ENCODE measurements around the gene KLRB1.
"Not testable (repeated sequence)": the region's sequence is repeated elsewhere in the genome, so short reads cannot be mapped to it uniquely, and the experiment has no call there.

Gene KLRB1

GRCh38 chr12:9590441-9590840 lies 17.3 kb downstream of the KLRB1 start:
- WGBS, 2 donors (ENCODE audit: extremely low coverage in 2 of 2, insufficient read length in 2 of 2, insufficient replicate concordance in 1 of 2) = no CpG with 5 or more reads among the region's 2 CpGs
- H3K18ac ChIP-seq (ENCODE audit: low read length) = no peak overlapping the region
- no peak overlapping the region for H2BK15ac ChIP-seq (ENCODE audit: low read length)
- no peaks in the 10 kb centered on the region for H3K27me3 ChIP-seq (ENCODE audit: control insufficient read depth in 3 of 3, insufficient read depth in 3 of 3, low read depth in 1 of 3, low read length in 3 of 3)
- no peak overlapping the region for H2BK120ac ChIP-seq (ENCODE audit: low read depth, low read length)
- no peak overlapping the region for H2AFZ ChIP-seq (ENCODE audit: low read length)
- no peak overlapping the region for H4K91ac ChIP-seq (ENCODE audit: low read depth, low read length, poor library complexity)
- no peak for DNase-seq (ENCODE audit: low spot score)
- H3K14ac ChIP-seq (ENCODE audit: low read length) = no peak overlapping the region
- no peak overlapping the region for H2AK5ac ChIP-seq (ENCODE audit: low read depth, low read length)
- H2BK5ac ChIP-seq (ENCODE audit: low read length) = no peak overlapping the region
- H3K27ac ChIP-seq (replicated peaks; ENCODE audit: low read length) = no peak overlapping the region
- no peaks in the 10 kb centered on the region for H3K9me3 ChIP-seq (replicated peaks in 1 of 2; ENCODE audit: control insufficient read depth in 2 of 2, insufficient read depth in 1 of 2, low read depth in 1 of 2, low read length in 2 of 2)
- no peak overlapping the region for H4K8ac ChIP-seq (ENCODE audit: low read depth, low read length)
- H3K9ac ChIP-seq (ENCODE audit: low read depth, low read length, poor library complexity) = no peak overlapping the region
- H3K4me1 ChIP-seq (ENCODE audit: control insufficient read depth in 2 of 2, insufficient read depth in 1 of 2, low read depth in 1 of 2, low read length in 2 of 2) = no peaks in the 10 kb centered on the region
- H3K4me2 ChIP-seq (ENCODE audit: insufficient read depth, low read length, poor library complexity, severe bottlenecking) = no peak overlapping the region
- no peaks in the 10 kb centered on the region for H3K79me1 ChIP-seq (ENCODE audit: low read depth, low read length)
- no peak overlapping the region for H3K4ac ChIP-seq (ENCODE audit: low read length)
- no peak overlapping the region for H3K4me3 ChIP-seq (ENCODE audit: low read length in 2 of 2)
- H3K36me3 ChIP-seq (replicated peaks in 1 of 2; ENCODE audit: control insufficient read depth in 2 of 2, insufficient read depth in 2 of 2, low read length in 2 of 2) = no peaks in the 10 kb centered on the region
- H3K23ac ChIP-seq (ENCODE audit: low read depth, low read length, poor library complexity) = no peak overlapping the region
- no peak overlapping the region for H2BK12ac ChIP-seq (ENCODE audit: low read length)

DNA sequence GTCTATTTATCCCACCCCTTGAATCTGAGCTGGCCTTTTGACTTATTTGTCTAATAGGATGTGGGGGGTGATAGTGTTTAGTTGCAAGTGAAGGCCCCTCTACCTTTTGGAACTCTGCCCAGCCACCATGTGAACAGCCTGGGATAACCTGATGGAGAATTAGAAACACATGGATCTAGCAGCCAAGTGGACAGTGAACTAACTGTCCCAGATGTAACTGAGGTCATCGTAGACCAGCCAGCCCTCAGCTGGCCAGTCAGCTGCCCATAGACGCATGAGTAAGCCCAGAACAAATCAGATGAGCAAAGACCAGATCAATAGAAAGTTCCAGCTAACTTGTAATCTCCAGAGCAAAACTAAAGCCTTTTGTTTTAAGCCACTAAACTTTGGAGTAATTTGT lies 19.0 kb downstream of the KLRB1 start:
- Histone ChIP-seq H3K79me1 (ENCODE audit: low read depth, low read length) (no peaks in the 10 kb centered on the region), H2AK5ac (ENCODE audit: low read depth, low read length) (no peak overlapping the region), H3K4me1 (ENCODE audit: control insufficient read depth in 2 of 2, insufficient read depth in 1 of 2, low read depth in 1 of 2, low read length in 2 of 2) (no peaks in the 10 kb centered on the region), H3K4me3 (ENCODE audit: low read length in 2 of 2) (no peak overlapping the region), H3K23ac (ENCODE audit: low read depth, low read length, poor library complexity) (no peak overlapping the region), H3K9ac (ENCODE audit: low read depth, low read length, poor library complexity) (no peak overlapping the region), H2BK15ac (ENCODE audit: low read length) (no peak overlapping the region), H3K27ac (replicated peaks; ENCODE audit: low read length) (no peak overlapping the region), H3K4me2 (ENCODE audit: insufficient read depth, low read length, poor library complexity, severe bottlenecking) (no peak overlapping the region), H2BK120ac (ENCODE audit: low read depth, low read length) (no peak overlapping the region), H3K9me3 (replicated peaks in 1 of 2; ENCODE audit: control insufficient read depth in 2 of 2, insufficient read depth in 1 of 2, low read depth in 1 of 2, low read length in 2 of 2) (no peaks in the 10 kb centered on the region), H3K36me3 (replicated peaks in 1 of 2; ENCODE audit: control insufficient read depth in 2 of 2, insufficient read depth in 2 of 2, low read length in 2 of 2) (no peaks in the 10 kb centered on the region), H3K4ac (ENCODE audit: low read length) (no peak overlapping the region), H4K91ac (ENCODE audit: low read depth, low read length, poor library complexity) (no peak overlapping the region), H2AFZ (ENCODE audit: low read length) (no peak overlapping the region), H3K18ac (ENCODE audit: low read length) (no peak overlapping the region), H2BK12ac (ENCODE audit: low read length) (no peak overlapping the region), H4K8ac (ENCODE audit: low read depth, low read length) (no peak overlapping the region), H3K27me3 (ENCODE audit: control insufficient read depth in 3 of 3, insufficient read depth in 3 of 3, low read depth in 1 of 3, low read length in 3 of 3) (no peaks in the 10 kb centered on the region), H3K14ac (ENCODE audit: low read length) (no peak overlapping the region), H2BK5ac (ENCODE audit: low read length) (no peak overlapping the region)
- DNase-seq (ENCODE audit: low spot score) = no peak
- no CpG with 5 or more reads among the region's 2 CpGs for WGBS, 2 donors (ENCODE audit: extremely low coverage in 2 of 2, insufficient read length in 2 of 2, insufficient replicate concordance in 1 of 2)

DNA sequence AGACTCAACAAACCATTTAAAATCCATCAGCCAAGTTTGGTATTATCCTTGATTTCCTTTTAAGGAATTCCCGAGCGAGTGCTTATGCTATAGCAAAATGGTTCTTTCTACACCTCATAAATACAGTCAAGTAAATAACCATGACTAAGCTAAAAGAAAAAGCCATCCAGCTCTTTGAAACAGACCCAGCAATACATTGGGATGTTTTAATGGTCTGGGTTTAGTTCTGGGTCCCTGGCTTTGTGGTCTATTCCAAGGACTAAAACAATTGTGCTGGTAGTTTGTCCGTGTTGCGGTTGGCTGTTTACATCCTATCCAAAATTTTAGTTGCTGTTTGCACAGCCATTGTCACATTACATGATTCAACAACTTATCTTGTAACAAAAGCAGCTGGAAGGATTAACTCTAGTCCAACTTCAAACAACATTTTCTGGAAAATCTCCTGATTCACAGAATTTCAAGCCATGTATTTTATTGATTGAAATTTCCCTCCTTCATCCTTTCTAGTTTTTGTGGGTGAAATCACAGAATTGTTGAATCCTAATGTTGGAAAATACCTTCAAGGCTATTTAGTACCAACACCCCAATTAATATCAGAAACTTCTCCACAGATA lies 19.6 kb downstream of the KLRB1 start:
- Histone ChIP-seq H2BK12ac (ENCODE audit: low read length) (no peak overlapping the region), H2AK5ac (ENCODE audit: low read depth, low read length) (no peak overlapping the region), H2BK120ac (ENCODE audit: low read depth, low read length) (no peak overlapping the region), H3K79me1 (ENCODE audit: low read depth, low read length) (no peaks in the 10 kb centered on the region), H3K4me2 (ENCODE audit: insufficient read depth, low read length, poor library complexity, severe bottlenecking) (no peak overlapping the region), H2BK15ac (ENCODE audit: low read length) (no peak overlapping the region), H3K27me3 (ENCODE audit: control insufficient read depth in 3 of 3, insufficient read depth in 3 of 3, low read depth in 1 of 3, low read length in 3 of 3) (no peaks in the 10 kb centered on the region), H3K4me3 (ENCODE audit: low read length in 2 of 2) (no peak overlapping the region), H3K9ac (ENCODE audit: low read depth, low read length, poor library complexity) (no peak overlapping the region), H3K4ac (ENCODE audit: low read length) (no peak overlapping the region), H3K23ac (ENCODE audit: low read depth, low read length, poor library complexity) (no peak overlapping the region), H3K36me3 (replicated peaks in 1 of 2; ENCODE audit: control insufficient read depth in 2 of 2, insufficient read depth in 2 of 2, low read length in 2 of 2) (no peaks in the 10 kb centered on the region), H4K91ac (ENCODE audit: low read depth, low read length, poor library complexity) (no peak overlapping the region), H3K4me1 (ENCODE audit: control insufficient read depth in 2 of 2, insufficient read depth in 1 of 2, low read depth in 1 of 2, low read length in 2 of 2) (no peaks in the 10 kb centered on the region), H2AFZ (ENCODE audit: low read length) (no peak overlapping the region), H2BK5ac (ENCODE audit: low read length) (no peak overlapping the region), H3K18ac (ENCODE audit: low read length) (no peak overlapping the region), H3K27ac (replicated peaks; ENCODE audit: low read length) (no peak overlapping the region), H3K14ac (ENCODE audit: low read length) (no peak overlapping the region), H4K8ac (ENCODE audit: low read depth, low read length) (no peak overlapping the region), H3K9me3 (replicated peaks in 1 of 2; ENCODE audit: control insufficient read depth in 2 of 2, insufficient read depth in 1 of 2, low read depth in 1 of 2, low read length in 2 of 2) (no peaks in the 10 kb centered on the region)
- no peak for DNase-seq (ENCODE audit: low spot score)
- no CpG with 5 or more reads among the region's 4 CpGs for WGBS, 2 donors (ENCODE audit: extremely low coverage in 2 of 2, insufficient read length in 2 of 2, insufficient replicate concordance in 1 of 2)

DNA sequence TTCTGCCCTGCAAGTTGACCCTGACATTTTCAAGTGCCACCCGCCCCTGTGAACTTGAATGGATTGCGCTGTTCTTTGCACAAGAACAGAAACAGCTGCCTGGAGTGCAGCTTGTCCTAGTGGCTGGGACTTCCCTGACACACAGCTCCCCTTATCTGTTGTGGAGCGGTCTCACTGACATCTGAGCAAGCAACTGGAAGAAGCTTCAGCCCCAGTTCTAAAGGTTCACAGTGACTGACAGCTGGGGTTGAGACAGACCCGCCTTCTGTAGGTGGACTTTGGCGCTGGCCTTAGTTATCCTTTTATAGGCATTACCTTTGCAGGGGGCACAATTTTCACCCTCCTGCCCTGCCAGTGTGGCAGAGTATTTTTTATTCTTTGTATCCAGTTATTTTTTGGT lies 30.0 kb downstream of the KLRB1 start:
- H3K4me1 ChIP-seq (ENCODE audit: control insufficient read depth in 2 of 2, insufficient read depth in 1 of 2, low read depth in 1 of 2, low read length in 2 of 2); H2BK15ac ChIP-seq (ENCODE audit: low read length); H3K23ac ChIP-seq (ENCODE audit: low read depth, low read length, poor library complexity); H4K91ac ChIP-seq (ENCODE audit: low read depth, low read length, poor library complexity); DNase-seq (ENCODE audit: low spot score); H3K4me3 ChIP-seq (ENCODE audit: low read length in 2 of 2); H2BK120ac ChIP-seq (ENCODE audit: low read depth, low read length); H3K9ac ChIP-seq (ENCODE audit: low read depth, low read length, poor library complexity); H3K36me3 ChIP-seq (replicated peaks in 1 of 2; ENCODE audit: control insufficient read depth in 2 of 2, insufficient read depth in 2 of 2, low read length in 2 of 2); H3K9me3 ChIP-seq (replicated peaks in 1 of 2; ENCODE audit: control insufficient read depth in 2 of 2, insufficient read depth in 1 of 2, low read depth in 1 of 2, low read length in 2 of 2); H3K4me2 ChIP-seq (ENCODE audit: insufficient read depth, low read length, poor library complexity, severe bottlenecking); H3K4ac ChIP-seq (ENCODE audit: low read length); H3K14ac ChIP-seq (ENCODE audit: low read length); H4K8ac ChIP-seq (ENCODE audit: low read depth, low read length); H3K27ac ChIP-seq (replicated peaks; ENCODE audit: low read length); H2BK5ac ChIP-seq (ENCODE audit: low read length); H2AK5ac ChIP-seq (ENCODE audit: low read depth, low read length); H3K27me3 ChIP-seq (ENCODE audit: control insufficient read depth in 3 of 3, insufficient read depth in 3 of 3, low read depth in 1 of 3, low read length in 3 of 3); H3K79me1 ChIP-seq (ENCODE audit: low read depth, low read length); H3K18ac ChIP-seq (ENCODE audit: low read length); H2AFZ ChIP-seq (ENCODE audit: low read length); H2BK12ac ChIP-seq (ENCODE audit: low read length): not testable (repeated sequence)
- WGBS, 2 donors (ENCODE audit: extremely low coverage in 2 of 2, insufficient read length in 2 of 2, insufficient replicate concordance in 1 of 2) = no CpG with 5 or more reads among the region's 5 CpGs

Measured in neuronal stem cell (in vitro differentiated cells).